Natural killer cell (primary cell): ENCODE data around the gene SLC35F3. TPM values are rescaled to one million over a fixed set of nuclear protein-coding genes. Genes with fewer than 3 reads are reported as not detected.

Source experiments
- ATAC-seq, 3 donors: fragments of 150-1000 bp in 2 of 3; fragments of 200-7000 bp in 1 of 3; cut with Tn5 transposase; 1 replicate in 1 of 3; 2 replicates in 2 of 3; pipeline ENCODE4 v1.10.0; 2021; ENCODE audit warnings: mild to moderate bottlenecking in 2 of 3, moderate library complexity in 2 of 3
- DNase-seq, 2 donors: peaks; one replicate each; pipeline versions ENCODE4 v3.0.0 to v3.0.0-alpha.2; 2013 to 2021; ENCODE audit warnings: mixed read lengths in 1 of 2
- H3K27ac ChIP-seq: one replicate; pipeline ENCODE4 v1.5.1; 2013; ENCODE audit warnings: mild to moderate bottlenecking, low read length
- H3K27me3 ChIP-seq: one replicate; pipeline ENCODE4 v1.6.1; 2013; ENCODE audit warnings: low read length; ENCODE audit not compliant: control insufficient read depth, insufficient read depth
- H3K36me3 ChIP-seq: one replicate; pipeline ENCODE4 v1.6.1; 2013; ENCODE audit warnings: low read length; ENCODE audit not compliant: control insufficient read depth, insufficient read depth
- H3K4me1 ChIP-seq: one replicate; pipeline ENCODE4 v1.6.1; 2013; ENCODE audit warnings: low read length; ENCODE audit not compliant: control insufficient read depth, insufficient read depth
- H3K4me3 ChIP-seq: one replicate; pipeline ENCODE4 v1.5.1; 2013; ENCODE audit warnings: low read length
- H3K9me3 ChIP-seq: one replicate; pipeline ENCODE4 v1.6.1; 2013; ENCODE audit warnings: low read length; ENCODE audit not compliant: control insufficient read depth, insufficient read depth
- H3K27ac Mint-ChIP-seq, 2 donors: one replicate each; pipeline ENCODE4 v1.8.0; 2022; ENCODE audit warnings: mild to moderate bottlenecking in 2 of 2, mixed read lengths in 2 of 2, moderate library complexity in 1 of 2
- H3K27me3 Mint-ChIP-seq, 2 donors: one replicate each; pipeline ENCODE4 v1.8.0; 2022; ENCODE audit warnings: low read depth in 2 of 2, mixed read lengths in 2 of 2
- H3K36me3 Mint-ChIP-seq: one replicate; pipeline ENCODE4 v1.8.0; 2022; ENCODE audit warnings: mixed read lengths
- H3K4me1 Mint-ChIP-seq, 2 donors: one replicate each; pipeline ENCODE4 v1.8.0; 2022; ENCODE audit warnings: mixed read lengths in 2 of 2
- H3K4me3 Mint-ChIP-seq: one replicate; pipeline ENCODE4 v1.8.0; 2022; ENCODE audit warnings: mild to moderate bottlenecking, moderate library complexity, mixed read lengths
- H3K9me3 Mint-ChIP-seq, 2 donors: one replicate each; pipeline ENCODE4 v1.8.0; 2022; ENCODE audit warnings: mixed read lengths in 2 of 2
- WGBS: methylation state at CpG from one replicate; pipeline ENCODE4 v1.1.7; 2013; ENCODE audit warnings: missing lambda C conversion rate; ENCODE audit not compliant: insufficient coverage; 5-methylcytosine and 5-hydroxymethylcytosine counted together
- intact Hi-C: fragments of 100-400 bp; cut with micrococcal nuclease; formaldehyde crosslinking; loops from one replicate; pipeline ENCODE4 v1.14.2; 2022
- total RNA-seq, 4 donors: library from RNA; stranded (reverse); fragments of 120-200 nt in 1 of 4; gene quantifications; one replicate each; pipeline versions ENCODE4 v1.2.3 to v1.2.4, GENCODE V29; 2013 to 2022
- TF ChIP-seq, protein P1 (sequence below): fragments of 200-600 bp; IDR thresholded peaks from one replicate; pipeline ENCODE4 v1.8.0; 2022; ENCODE audit warnings: antibody characterized with exemption

Gene SLC35F3
- total RNA-seq, 3 donors from 2014 or later (not counting 1 experiment from before 2014, with no cell fraction given): not detected

DNA sequence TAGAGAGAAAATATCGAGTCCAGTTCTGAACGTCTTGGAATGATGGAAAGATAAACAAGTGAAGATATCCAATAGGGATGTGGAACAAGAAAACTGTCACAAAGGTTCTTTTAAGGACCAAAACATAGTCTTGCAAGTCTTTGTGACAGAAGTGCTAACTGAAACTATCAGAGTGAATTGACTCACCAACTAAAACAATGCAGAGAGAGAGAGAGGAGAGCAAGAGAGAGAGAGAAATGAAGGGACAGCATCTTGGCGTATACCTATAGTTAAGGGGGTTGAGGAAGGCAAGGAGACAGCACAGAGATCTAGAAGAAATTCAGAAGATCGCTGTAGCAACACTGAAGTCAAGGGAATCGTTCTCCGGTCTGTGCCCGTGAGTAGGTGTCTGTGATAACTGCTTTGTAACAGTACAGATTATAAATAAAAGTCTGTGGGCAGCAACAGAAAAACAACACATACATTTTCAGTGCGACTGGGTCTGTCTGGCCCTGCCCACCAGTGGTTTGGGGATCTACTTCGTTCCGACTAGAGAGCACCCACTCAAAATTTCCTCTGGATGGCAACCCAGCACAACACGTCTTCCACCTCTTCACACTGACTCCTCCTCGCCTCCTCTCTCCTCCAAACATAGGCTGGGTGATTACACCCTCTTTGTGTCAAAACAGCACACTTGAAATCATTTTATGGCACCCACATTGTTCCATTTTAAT, 464.0 kb downstream of the SLC35F3 start:
- ATAC-seq (no peak), DNase-seq (peak in 1 of 2 donors; percentile 54)
- Mint-ChIP-seq H3K4me1 (peaks cover 13% of the 10 kb centered on the region in 2 donors), H3K27ac (no peak overlapping the region), H3K36me3 (no peaks in the 10 kb centered on the region), H3K4me3 (no peak overlapping the region), H3K27me3 (no peaks in the 10 kb centered on the region), H3K9me3 (no peaks in the 10 kb centered on the region)
- no peaks in the 10 kb centered on the region for H3K27me3 ChIP-seq
- TF ChIP-seq, protein P1, sequence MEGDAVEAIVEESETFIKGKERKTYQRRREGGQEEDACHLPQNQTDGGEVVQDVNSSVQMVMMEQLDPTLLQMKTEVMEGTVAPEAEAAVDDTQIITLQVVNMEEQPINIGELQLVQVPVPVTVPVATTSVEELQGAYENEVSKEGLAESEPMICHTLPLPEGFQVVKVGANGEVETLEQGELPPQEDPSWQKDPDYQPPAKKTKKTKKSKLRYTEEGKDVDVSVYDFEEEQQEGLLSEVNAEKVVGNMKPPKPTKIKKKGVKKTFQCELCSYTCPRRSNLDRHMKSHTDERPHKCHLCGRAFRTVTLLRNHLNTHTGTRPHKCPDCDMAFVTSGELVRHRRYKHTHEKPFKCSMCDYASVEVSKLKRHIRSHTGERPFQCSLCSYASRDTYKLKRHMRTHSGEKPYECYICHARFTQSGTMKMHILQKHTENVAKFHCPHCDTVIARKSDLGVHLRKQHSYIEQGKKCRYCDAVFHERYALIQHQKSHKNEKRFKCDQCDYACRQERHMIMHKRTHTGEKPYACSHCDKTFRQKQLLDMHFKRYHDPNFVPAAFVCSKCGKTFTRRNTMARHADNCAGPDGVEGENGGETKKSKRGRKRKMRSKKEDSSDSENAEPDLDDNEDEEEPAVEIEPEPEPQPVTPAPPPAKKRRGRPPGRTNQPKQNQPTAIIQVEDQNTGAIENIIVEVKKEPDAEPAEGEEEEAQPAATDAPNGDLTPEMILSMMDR: no peak
- intact Hi-C loops: no loop called here
- no peaks in the 10 kb centered on the region for H3K36me3 ChIP-seq
- no peak overlapping the region for H3K4me3 ChIP-seq
- peaks cover 3% of the 10 kb centered on the region for H3K4me1 ChIP-seq
- WGBS: 75% methylated on average over 12 of the region's 12 CpGs
- H3K27ac ChIP-seq: no peak overlapping the region
- no peaks in the 10 kb centered on the region for H3K9me3 ChIP-seq

DNA sequence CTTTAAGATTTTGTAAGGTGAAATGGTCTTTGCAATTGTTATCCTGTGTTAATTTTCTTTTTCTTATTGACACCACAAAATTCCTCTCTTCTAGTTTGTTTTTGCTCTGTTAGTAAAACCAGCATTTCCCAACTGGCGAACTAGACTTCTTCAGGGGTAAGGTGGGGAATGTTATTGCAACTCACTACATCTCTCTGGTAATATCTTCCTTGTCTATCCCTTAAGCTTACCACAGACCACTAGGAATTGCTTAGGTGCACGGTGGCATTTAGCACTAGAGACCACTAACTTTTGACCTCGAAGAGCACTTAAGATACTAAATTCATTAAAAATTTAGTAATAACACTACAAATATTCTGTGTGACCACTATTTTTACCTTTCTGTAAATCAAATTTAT, 464.6 kb downstream of the SLC35F3 start:
- intact Hi-C loops: no loop called here
- TF ChIP-seq, protein P1: no peak
- DNase-seq: no peak
- ATAC-seq: no peak
- Mint-ChIP-seq H3K9me3 (no peaks in the 10 kb centered on the region), H3K4me1 (peaks cover 18 to 19% of the 10 kb centered on the region in 2 donors), H3K4me3 (no peak overlapping the region), H3K27me3 (no peaks in the 10 kb centered on the region), H3K36me3 (no peaks in the 10 kb centered on the region), H3K27ac (no peak overlapping the region)
- no peak overlapping the region for H3K27ac ChIP-seq
- no peaks in the 10 kb centered on the region for H3K27me3 ChIP-seq
- no peaks in the 10 kb centered on the region for H3K9me3 ChIP-seq
- 66% methylated on average over 2 of the region's 3 CpGs for WGBS
- peaks cover 6% of the 10 kb centered on the region for H3K4me1 ChIP-seq
- no peaks in the 10 kb centered on the region for H3K36me3 ChIP-seq
- H3K4me3 ChIP-seq: no peak overlapping the region

DNA sequence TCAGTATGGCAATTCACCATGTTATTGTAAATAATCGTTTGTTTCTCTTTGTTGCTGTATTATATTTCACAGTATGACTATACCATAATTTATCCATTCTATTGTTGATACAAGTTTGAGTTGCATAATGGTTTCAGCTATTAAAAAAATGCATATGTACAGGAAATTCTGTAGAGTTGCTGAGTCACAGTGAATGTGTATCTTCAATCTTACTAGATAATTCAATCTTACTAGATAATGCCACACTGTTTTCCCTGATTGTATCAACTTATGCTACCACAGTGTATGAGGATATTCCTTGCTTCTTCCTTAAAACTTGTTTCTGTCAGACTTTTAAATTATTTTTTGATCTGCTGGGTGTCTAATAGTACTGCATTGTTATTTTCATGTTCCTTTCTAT, 465.3 kb downstream of the SLC35F3 start:
- Mint-ChIP-seq H3K27ac (no peak overlapping the region), H3K4me1 (peaks cover 25 to 26% of the 10 kb centered on the region in 2 donors), H3K27me3 (no peaks in the 10 kb centered on the region), H3K9me3 (no peaks in the 10 kb centered on the region), H3K4me3 (no peak overlapping the region), H3K36me3 (no peaks in the 10 kb centered on the region)
- H3K27ac ChIP-seq: no peak overlapping the region
- H3K9me3 ChIP-seq: no peaks in the 10 kb centered on the region
- intact Hi-C loops: loop anchor here (10.0 kb wide), 1 partner anchor 1135 kb away; the partner anchor contains the start of gene B3GALNT2
- DNase-seq: no peak
- H3K4me1 ChIP-seq: peaks cover 11% of the 10 kb centered on the region
- H3K4me3 ChIP-seq: no peak overlapping the region
- no peaks in the 10 kb centered on the region for H3K27me3 ChIP-seq
- ATAC-seq: no peak
- no CpG with 5 or more reads among the region's 1 CpG for WGBS
- TF ChIP-seq, protein P1: no peak
- H3K36me3 ChIP-seq: no peaks in the 10 kb centered on the region
